ENCODE results near the gene HNRNPDL. TPM values are rescaled to one million over a fixed set of nuclear protein-coding genes. Genes with fewer than 3 reads are reported as not detected.

HNRNPDL gene
- total RNA-seq, 4 donors from 2014 or later: 149 to 313 (median 248) TPM

- Histone ChIP-seq H3K36me3 (no peaks in the 10 kb centered on the region), H3K27ac (no peak overlapping the region), H3K9me3 (no peaks in the 10 kb centered on the region), H3K4me1 (no peaks in the 10 kb centered on the region), H3K4me3 (no peak overlapping the region), H3K27me3 (no peaks in the 10 kb centered on the region)
- intact Hi-C loops (cut with DNase I; ENCODE audit: low total_unique reads): no loop called here
- no peak for TF ChIP-seq POLR2A (IDR thresholded peaks at IDR 0.05)
- TF ChIP-seq CTCF (IDR thresholded peaks at IDR 0.05): no peak
- DNase-seq: no peak
Observed at GRCh38 chr4:82469791-82470345, 39.6 kb upstream of the HNRNPDL start.

DNA sequence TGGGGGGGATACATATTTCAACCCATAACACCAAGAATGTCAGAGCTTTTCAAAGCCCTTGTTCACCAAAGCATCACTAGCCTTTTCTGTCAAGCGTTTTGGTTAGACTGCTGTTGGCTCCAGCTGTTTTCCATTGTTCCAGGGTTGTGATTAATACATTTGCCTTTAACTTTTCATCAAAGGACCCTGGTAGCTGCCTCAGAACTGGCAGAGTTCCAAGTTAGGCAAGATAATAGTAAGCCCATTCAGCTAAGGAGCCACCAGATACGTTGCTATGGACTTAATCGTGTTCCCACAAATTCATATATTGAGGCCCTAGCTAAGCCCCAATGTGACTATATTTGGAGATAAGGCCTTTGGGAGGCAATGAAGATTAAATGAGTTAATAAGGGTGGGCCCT lies 37.2 kb upstream of the HNRNPDL start:
- intact Hi-C loops (cut with DNase I; ENCODE audit: low total_unique reads): no loop called here

GRCh38 chr4:82463221-82463620 lies 33.0 kb upstream of the HNRNPDL start:
- Histone ChIP-seq H3K36me3 (no peaks in the 10 kb centered on the region), H3K4me1 (no peaks in the 10 kb centered on the region), H3K27me3 (no peaks in the 10 kb centered on the region), H3K4me3 (no peak overlapping the region), H3K9me3 (no peaks in the 10 kb centered on the region), H3K27ac (peak overlapping the region; percentile 13 to 34)
- TF ChIP-seq POLR2A (IDR thresholded peaks at IDR 0.05): no peak
- no peak for TF ChIP-seq CTCF (IDR thresholded peaks at IDR 0.05)
- intact Hi-C loops (cut with DNase I; ENCODE audit: low total_unique reads): no loop called here
- DNase-seq: no peak

More for the DNA sequence above, 37.2 kb upstream of the HNRNPDL start:
- no peak for DNase-seq
- Histone ChIP-seq H3K4me1 (no peaks in the 10 kb centered on the region), H3K9me3 (no peaks in the 10 kb centered on the region), H3K4me3 (no peak overlapping the region), H3K36me3 (no peaks in the 10 kb centered on the region), H3K27me3 (no peaks in the 10 kb centered on the region), H3K27ac (no peak overlapping the region)
- TF ChIP-seq CTCF (IDR thresholded peaks at IDR 0.05) (no peak), POLR2A (IDR thresholded peaks at IDR 0.05) (no peak)

DNA sequence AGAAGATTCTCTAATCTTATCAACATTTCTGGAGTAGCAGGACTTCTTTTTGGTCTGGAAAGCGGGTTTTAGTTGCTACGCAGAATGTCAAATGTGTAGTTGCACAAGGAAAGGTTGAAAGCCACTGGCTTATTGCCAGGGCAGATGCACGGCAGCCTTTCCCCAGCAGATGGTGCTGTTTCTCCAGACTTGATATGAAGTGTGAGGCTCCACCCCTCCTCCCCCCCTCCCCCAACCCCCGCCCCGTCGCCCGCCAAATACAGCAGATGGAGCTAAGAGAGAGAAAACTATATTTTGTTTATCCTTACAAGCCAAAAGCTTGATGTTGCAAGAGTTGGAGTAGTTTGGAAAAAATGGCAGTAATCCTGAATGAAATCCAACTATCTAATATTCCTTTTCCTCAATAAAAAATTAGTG lies 32.2 kb upstream of the HNRNPDL start:
- peak; percentile 94 for DNase-seq
- H3K4me1 ChIP-seq: no peaks in the 10 kb centered on the region
- no peaks in the 10 kb centered on the region for H3K36me3 ChIP-seq
- no peaks in the 10 kb centered on the region for H3K27me3 ChIP-seq
- TF ChIP-seq POLR2A (IDR thresholded peaks at IDR 0.05): no peak
- TF ChIP-seq CTCF (IDR thresholded peaks at IDR 0.05): peak; percentile 77 to 93 (median 85)
- no peaks in the 10 kb centered on the region for H3K9me3 ChIP-seq
- H3K4me3 ChIP-seq: no peak overlapping the region
- intact Hi-C loops (cut with DNase I; ENCODE audit: low total_unique reads): no loop called here
- peak overlapping the region; percentile 51 to 67 for H3K27ac ChIP-seq

GRCh38 chr4:82461710-82462109 lies 31.4 kb upstream of the HNRNPDL start:
- Histone ChIP-seq H3K27me3 (no peaks in the 10 kb centered on the region), H3K27ac (peak overlapping the region; percentile 51 to 67), H3K36me3 (no peaks in the 10 kb centered on the region), H3K9me3 (no peaks in the 10 kb centered on the region), H3K4me3 (no peak overlapping the region), H3K4me1 (no peaks in the 10 kb centered on the region)
- intact Hi-C loops (cut with DNase I; ENCODE audit: low total_unique reads): no loop called here
- DNase-seq: no peak
- no peak for TF ChIP-seq CTCF (IDR thresholded peaks at IDR 0.05)
- TF ChIP-seq POLR2A (IDR thresholded peaks at IDR 0.05): no peak
